GM12878 (cell line): Measurements from ENCODE around the gene ZNF618. TPM values are rescaled to one million over a fixed set of nuclear protein-coding genes. Genes with fewer than 3 reads are reported as not detected.

ENCODE experiments used
- ATAC-seq: fragments of 200-7000 bp; cut with Tn5 transposase; 3 replicates; pipeline ENCODE4 v1.9.1; 2020; ENCODE audit warnings: mild to moderate bottlenecking, moderate library complexity
- BruUV-seq: library from RNA; stranded (reverse); fragments of 400-500 nt; replicated peaks from 2 replicates; lab custom pipeline; 2021; lab: Mats Ljungman, UMichigan
- CTCF ChIA-PET: fragments of 300-600 bp; sonication (Branson Sonifier 250); formaldehyde crosslinking; extraction: SDS; loops from one replicate; lab custom pipeline; 2021; ENCODE audit warnings: inconsistent platforms; lab: Yijun Ruan, JAX
- POLR2A ChIA-PET: fragments of 350-600 bp; formaldehyde crosslinking; extraction: SDS; loops from one replicate; lab custom pipeline; 2021; ENCODE audit warnings: inconsistent platforms; lab: Charles Lee
- RAD21 ChIA-PET: fragments of 300-600 bp; sonication (Branson Sonifier 250); formaldehyde crosslinking; loops from one replicate; lab custom pipeline; 2023; ENCODE audit warnings: antibody characterized with exemption; ENCODE audit not compliant: unreplicated experiment; lab: Charles Lee
- SMC1A ChIA-PET: fragments of 300-600 bp; sonication (Branson Sonifier 250); formaldehyde crosslinking; loops from one replicate; lab custom pipeline; 2023; ENCODE audit not compliant: unreplicated experiment, uncharacterized antibody; lab: Charles Lee
- DNase-seq: peaks from one replicate; pipeline ENCODE4 v3.0.0-alpha.2; 2011; ENCODE audit warnings: low read depth, low spot score
- FAIRE-seq: peaks from 3 replicates; lab custom pipeline; 2011; peaks lifted over from hg19 to GRCh38; lab: Jason Lieb, UNC
- H2AFZ ChIP-seq: 2 replicates; pipeline ENCODE4 v1.6.0; 2011; ENCODE audit warnings: low read depth, low read length, control low read depth; ENCODE audit not compliant: control insufficient read depth
- H3K27ac ChIP-seq: 2 replicates; pipeline ENCODE4 v1.5.1; 2011; ENCODE audit warnings: control low read depth; ENCODE audit not compliant: control insufficient read depth, insufficient read depth
- H3K27me3 ChIP-seq, 2 experiments: replicated peaks in 1 of 2; 2 replicates each; pipeline versions ENCODE4 v1.6.0 to v1.6.1; 2011; ENCODE audit warnings: low read length in 1 of 2; ENCODE audit not compliant: control insufficient read depth in 2 of 2, insufficient read depth in 2 of 2
- H3K36me3 ChIP-seq, 2 experiments: 2 replicates each; pipeline ENCODE4 v1.5.1; 2011; ENCODE audit warnings: low read length in 1 of 2; ENCODE audit not compliant: control insufficient read depth in 2 of 2, insufficient read depth in 2 of 2
- H3K4me1 ChIP-seq: 2 replicates; pipeline ENCODE4 v1.6.1; 2011; ENCODE audit warnings: mild to moderate bottlenecking, low read length, moderate library complexity, mixed read lengths; ENCODE audit not compliant: control insufficient read depth, insufficient read depth
- H3K4me2 ChIP-seq: 2 replicates; pipeline ENCODE4 v1.6.0; 2011; ENCODE audit warnings: control low read depth; ENCODE audit not compliant: control insufficient read depth, insufficient read depth
- H3K4me3 ChIP-seq: fragments of 200-600 bp; sonication (generic); 2 replicates; pipeline ENCODE4 v1.5.1; 2016
- H3K79me2 ChIP-seq: 2 replicates; pipeline ENCODE4 v1.6.0; 2011; ENCODE audit warnings: low read length; ENCODE audit not compliant: control insufficient read depth, insufficient read depth
- H3K9ac ChIP-seq: 2 replicates; pipeline ENCODE4 v1.8.0; 2011; ENCODE audit warnings: low read length, control low read depth, mixed read lengths; ENCODE audit not compliant: control insufficient read depth, insufficient read depth
- H3K9me3 ChIP-seq: replicated peaks from 3 replicates; pipeline ENCODE4 v1.5.1; 2011; ENCODE audit warnings: mild to moderate bottlenecking, low read length; ENCODE audit not compliant: control insufficient read depth, insufficient read depth
- H4K20me1 ChIP-seq: 2 replicates; pipeline ENCODE4 v1.6.0; 2011; ENCODE audit not compliant: control insufficient read depth, insufficient read depth
- CEBPB ChIP-seq, 2 experiments: fragments of 150-350 bp in 1 of 2; IDR thresholded peaks; 2 replicates each; pipeline ENCODE4 v1.6.1; 2012 to 2014; ENCODE audit warnings: low read depth in 2 of 2, low read length in 2 of 2, borderline replicate concordance in 1 of 2, inconsistent platforms in 1 of 2
- IKZF2 ChIP-seq, 2 experiments: fragments of 450-650 bp; IDR thresholded peaks; 2 replicates each; pipeline ENCODE4 v1.6.1; 2017; ENCODE audit warnings: mild to moderate bottlenecking in 2 of 2, moderate library complexity in 2 of 2
- NR2C1 ChIP-seq: fragments of 450-650 bp; IDR thresholded peaks from 2 replicates; pipeline ENCODE4 v1.6.1; 2017; ENCODE audit warnings: antibody characterized with exemption, mild to moderate bottlenecking, moderate library complexity
- PAX5 ChIP-seq: IDR thresholded peaks from 2 replicates; pipeline ENCODE4 v1.6.1; 2011; ENCODE audit warnings: low read depth, low read length, borderline replicate concordance
- RFX5 ChIP-seq: IDR thresholded peaks from 2 replicates; pipeline ENCODE4 v1.6.1; 2011; ENCODE audit warnings: low read depth, low read length, improper control_type of control experiment
- ZNF384 ChIP-seq: IDR thresholded peaks from 2 replicates; pipeline ENCODE4 v1.6.1; 2012; ENCODE audit warnings: low read depth, mild to moderate bottlenecking, low read length, improper control_type of control experiment, borderline replicate concordance
- WGBS: methylation state at CpG from one replicate; pipeline ENCODE4 v1.1.6; 2016; ENCODE audit warnings: low lambda C conversion rate; ENCODE audit not compliant: insufficient replicate concordance, insufficient coverage; ENCODE audit errors: missing lambda C conversion rate; 5-methylcytosine and 5-hydroxymethylcytosine counted together
- in situ Hi-C: fragments of 300-500 bp; cut with MboI; formaldehyde crosslinking; loops from 9 replicates; pipeline ENCODE4 v1.14.3; 2018; ENCODE audit warnings: mixed read lengths
- intact Hi-C: fragments of 100-400 bp; cut with micrococcal nuclease; formaldehyde crosslinking; loops from one replicate; pipeline ENCODE4 v1.14.2; 2022; ENCODE audit not compliant: unreplicated experiment
- polyA plus RNA-seq, 11 experiments: library from polyadenylated mRNA; depleted of rRNA in 4 of 11; unstranded in 6 of 11; stranded (reverse) in 5 of 11; fragments of >200 nt; fragmentation: Nextera tagmentation in 4 of 11; fragmentation: Illumina TruSeq in 1 of 11; extraction: Ambion mirVana in 4 of 11; extraction: Trizol in 1 of 11; gene quantifications; 1 replicate in 1 of 11; 2 replicates in 10 of 11; pipeline versions ENCODE4 v1.2.1 to v1.2.3, GENCODE V29; 2011 to 2016; ENCODE audit warnings: inconsistent platforms in 2 of 11, missing spikeins in 2 of 11, low read depth in 1 of 11
- total RNA-seq, 4 experiments: library from RNA; depleted of rRNA in 3 of 4; stranded (reverse); fragments of >200 nt in 3 of 4; fragmentation: Illumina TruSeq in 1 of 4; extraction: Trizol in 1 of 4; gene quantifications; 2 replicates each; pipeline versions ENCODE4 v1.2.1 to v1.2.3, GENCODE V29; 2013 to 2021
- TF ChIP-seq, protein P1 (sequence below): IDR thresholded peaks from 2 replicates; pipeline ENCODE4 v1.6.1; 2012; ENCODE audit warnings: low read depth, low read length, improper control_type of control experiment
- TF ChIP-seq, protein P2 (sequence below): fragments of 450-650 bp; IDR thresholded peaks from 2 replicates; pipeline ENCODE4 v1.6.1; 2017; ENCODE audit warnings: antibody characterized with exemption, mild to moderate bottlenecking, moderate library complexity
- TF ChIP-seq, protein P3 (sequence below): fragments of 450-650 bp; IDR thresholded peaks from 2 replicates; pipeline ENCODE4 v1.6.1; 2018; ENCODE audit warnings: mild to moderate bottlenecking, low read depth, moderate library complexity; ENCODE audit not compliant: partially characterized antibody
- TF ChIP-seq, protein P4 (sequence below): fragments of 450-650 bp; IDR thresholded peaks from 2 replicates; pipeline ENCODE4 v1.6.1; 2017; ENCODE audit warnings: mild to moderate bottlenecking, moderate library complexity

Gene ZNF618
- total and polyA plus RNA-seq, 10 of the 15 experiments (the other 5 are each of a cell fraction or from before 2014, with no cell fraction given) = 0.01 to 0.24 (median 0.06) TPM; not detected in 2

DNA sequence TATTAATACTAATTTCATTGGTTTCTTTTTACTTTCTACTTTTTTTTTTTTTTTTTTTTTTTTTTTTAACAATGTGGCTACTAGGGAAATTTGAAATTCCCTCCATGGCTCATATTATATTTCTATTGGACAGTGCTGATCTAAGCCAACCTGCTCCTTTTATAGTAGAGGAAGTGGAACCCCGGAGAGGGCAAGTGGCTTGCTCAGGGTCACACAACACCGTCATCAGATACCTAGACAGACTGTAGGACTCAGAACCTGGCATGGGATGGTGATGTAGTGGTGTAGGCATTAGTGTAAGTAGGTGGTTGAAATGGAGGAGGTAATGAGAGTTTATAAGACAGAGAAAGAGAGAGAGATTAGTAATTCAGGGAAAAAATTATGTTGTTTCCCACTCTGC lies 10.8 kb downstream of the ZNF618 start:
- no peak overlapping the region for H3K4me2 ChIP-seq
- BruUV-seq = no TSS peak
- ChIA-PET RAD21 (no interaction called here), CTCF (no interaction called here), POLR2A (no interaction called here), SMC1A (no interaction called here)
- H3K27ac ChIP-seq = no peak overlapping the region
- 0 out of 2 replicates have a peak, but pooled peaks cover 3% of the 10 kb centered on the region for H3K4me1 ChIP-seq
- ATAC-seq (peak; percentile 37; the same call in 2 of the 3 replicates), DNase-seq (no peak), FAIRE-seq (no peak)
- no peaks in the 10 kb centered on the region for H3K27me3 ChIP-seq
- no peaks in the 10 kb centered on the region for H3K79me2 ChIP-seq
- 56% methylated on average over 2 of the region's 2 CpGs for WGBS
- intact Hi-C loops = no loop called here
- H2AFZ ChIP-seq = no peak overlapping the region
- no peak overlapping the region for H3K9ac ChIP-seq
- no peaks in the 10 kb centered on the region for H4K20me1 ChIP-seq
- in situ Hi-C loops = no loop called here
- no peaks in the 10 kb centered on the region; the same call in 2 of the 3 replicates for H3K9me3 ChIP-seq
- H3K4me3 ChIP-seq = no peak overlapping the region
- H3K36me3 ChIP-seq = no peaks in the 10 kb centered on the region
- TF ChIP-seq CEBPB (IDR thresholded peaks at IDR 0.05; ENCODE audit: borderline replicate concordance in 1 of 2, low read depth in 2 of 2, low read length in 2 of 2) (no peak), IKZF2 (IDR thresholded peaks at IDR 0.05) (no peak), PAX5 (no peak), RFX5 (no peak), ZNF384 (0 out of 2 replicates have a peak, but pooled peaks have one; percentile 17), NR2C1 (no peak)
- TF ChIP-seq, protein P1, sequence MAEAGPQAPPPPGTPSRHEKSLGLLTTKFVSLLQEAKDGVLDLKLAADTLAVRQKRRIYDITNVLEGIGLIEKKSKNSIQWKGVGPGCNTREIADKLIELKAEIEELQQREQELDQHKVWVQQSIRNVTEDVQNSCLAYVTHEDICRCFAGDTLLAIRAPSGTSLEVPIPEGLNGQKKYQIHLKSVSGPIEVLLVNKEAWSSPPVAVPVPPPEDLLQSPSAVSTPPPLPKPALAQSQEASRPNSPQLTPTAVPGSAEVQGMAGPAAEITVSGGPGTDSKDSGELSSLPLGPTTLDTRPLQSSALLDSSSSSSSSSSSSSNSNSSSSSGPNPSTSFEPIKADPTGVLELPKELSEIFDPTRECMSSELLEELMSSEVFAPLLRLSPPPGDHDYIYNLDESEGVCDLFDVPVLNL = peak; percentile 75
- TF ChIP-seq, protein P2, sequence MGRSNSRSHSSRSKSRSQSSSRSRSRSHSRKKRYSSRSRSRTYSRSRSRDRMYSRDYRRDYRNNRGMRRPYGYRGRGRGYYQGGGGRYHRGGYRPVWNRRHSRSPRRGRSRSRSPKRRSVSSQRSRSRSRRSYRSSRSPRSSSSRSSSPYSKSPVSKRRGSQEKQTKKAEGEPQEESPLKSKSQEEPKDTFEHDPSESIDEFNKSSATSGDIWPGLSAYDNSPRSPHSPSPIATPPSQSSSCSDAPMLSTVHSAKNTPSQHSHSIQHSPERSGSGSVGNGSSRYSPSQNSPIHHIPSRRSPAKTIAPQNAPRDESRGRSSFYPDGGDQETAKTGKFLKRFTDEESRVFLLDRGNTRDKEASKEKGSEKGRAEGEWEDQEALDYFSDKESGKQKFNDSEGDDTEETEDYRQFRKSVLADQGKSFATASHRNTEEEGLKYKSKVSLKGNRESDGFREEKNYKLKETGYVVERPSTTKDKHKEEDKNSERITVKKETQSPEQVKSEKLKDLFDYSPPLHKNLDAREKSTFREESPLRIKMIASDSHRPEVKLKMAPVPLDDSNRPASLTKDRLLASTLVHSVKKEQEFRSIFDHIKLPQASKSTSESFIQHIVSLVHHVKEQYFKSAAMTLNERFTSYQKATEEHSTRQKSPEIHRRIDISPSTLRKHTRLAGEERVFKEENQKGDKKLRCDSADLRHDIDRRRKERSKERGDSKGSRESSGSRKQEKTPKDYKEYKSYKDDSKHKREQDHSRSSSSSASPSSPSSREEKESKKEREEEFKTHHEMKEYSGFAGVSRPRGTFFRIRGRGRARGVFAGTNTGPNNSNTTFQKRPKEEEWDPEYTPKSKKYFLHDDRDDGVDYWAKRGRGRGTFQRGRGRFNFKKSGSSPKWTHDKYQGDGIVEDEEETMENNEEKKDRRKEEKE = no peak
- TF ChIP-seq, protein P3, sequence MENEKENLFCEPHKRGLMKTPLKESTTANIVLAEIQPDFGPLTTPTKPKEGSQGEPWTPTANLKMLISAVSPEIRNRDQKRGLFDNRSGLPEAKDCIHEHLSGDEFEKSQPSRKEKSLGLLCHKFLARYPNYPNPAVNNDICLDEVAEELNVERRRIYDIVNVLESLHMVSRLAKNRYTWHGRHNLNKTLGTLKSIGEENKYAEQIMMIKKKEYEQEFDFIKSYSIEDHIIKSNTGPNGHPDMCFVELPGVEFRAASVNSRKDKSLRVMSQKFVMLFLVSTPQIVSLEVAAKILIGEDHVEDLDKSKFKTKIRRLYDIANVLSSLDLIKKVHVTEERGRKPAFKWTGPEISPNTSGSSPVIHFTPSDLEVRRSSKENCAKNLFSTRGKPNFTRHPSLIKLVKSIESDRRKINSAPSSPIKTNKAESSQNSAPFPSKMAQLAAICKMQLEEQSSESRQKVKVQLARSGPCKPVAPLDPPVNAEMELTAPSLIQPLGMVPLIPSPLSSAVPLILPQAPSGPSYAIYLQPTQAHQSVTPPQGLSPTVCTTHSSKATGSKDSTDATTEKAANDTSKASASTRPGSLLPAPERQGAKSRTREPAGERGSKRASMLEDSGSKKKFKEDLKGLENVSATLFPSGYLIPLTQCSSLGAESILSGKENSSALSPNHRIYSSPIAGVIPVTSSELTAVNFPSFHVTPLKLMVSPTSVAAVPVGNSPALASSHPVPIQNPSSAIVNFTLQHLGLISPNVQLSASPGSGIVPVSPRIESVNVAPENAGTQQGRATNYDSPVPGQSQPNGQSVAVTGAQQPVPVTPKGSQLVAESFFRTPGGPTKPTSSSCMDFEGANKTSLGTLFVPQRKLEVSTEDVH = no peak
- TF ChIP-seq, protein P4, sequence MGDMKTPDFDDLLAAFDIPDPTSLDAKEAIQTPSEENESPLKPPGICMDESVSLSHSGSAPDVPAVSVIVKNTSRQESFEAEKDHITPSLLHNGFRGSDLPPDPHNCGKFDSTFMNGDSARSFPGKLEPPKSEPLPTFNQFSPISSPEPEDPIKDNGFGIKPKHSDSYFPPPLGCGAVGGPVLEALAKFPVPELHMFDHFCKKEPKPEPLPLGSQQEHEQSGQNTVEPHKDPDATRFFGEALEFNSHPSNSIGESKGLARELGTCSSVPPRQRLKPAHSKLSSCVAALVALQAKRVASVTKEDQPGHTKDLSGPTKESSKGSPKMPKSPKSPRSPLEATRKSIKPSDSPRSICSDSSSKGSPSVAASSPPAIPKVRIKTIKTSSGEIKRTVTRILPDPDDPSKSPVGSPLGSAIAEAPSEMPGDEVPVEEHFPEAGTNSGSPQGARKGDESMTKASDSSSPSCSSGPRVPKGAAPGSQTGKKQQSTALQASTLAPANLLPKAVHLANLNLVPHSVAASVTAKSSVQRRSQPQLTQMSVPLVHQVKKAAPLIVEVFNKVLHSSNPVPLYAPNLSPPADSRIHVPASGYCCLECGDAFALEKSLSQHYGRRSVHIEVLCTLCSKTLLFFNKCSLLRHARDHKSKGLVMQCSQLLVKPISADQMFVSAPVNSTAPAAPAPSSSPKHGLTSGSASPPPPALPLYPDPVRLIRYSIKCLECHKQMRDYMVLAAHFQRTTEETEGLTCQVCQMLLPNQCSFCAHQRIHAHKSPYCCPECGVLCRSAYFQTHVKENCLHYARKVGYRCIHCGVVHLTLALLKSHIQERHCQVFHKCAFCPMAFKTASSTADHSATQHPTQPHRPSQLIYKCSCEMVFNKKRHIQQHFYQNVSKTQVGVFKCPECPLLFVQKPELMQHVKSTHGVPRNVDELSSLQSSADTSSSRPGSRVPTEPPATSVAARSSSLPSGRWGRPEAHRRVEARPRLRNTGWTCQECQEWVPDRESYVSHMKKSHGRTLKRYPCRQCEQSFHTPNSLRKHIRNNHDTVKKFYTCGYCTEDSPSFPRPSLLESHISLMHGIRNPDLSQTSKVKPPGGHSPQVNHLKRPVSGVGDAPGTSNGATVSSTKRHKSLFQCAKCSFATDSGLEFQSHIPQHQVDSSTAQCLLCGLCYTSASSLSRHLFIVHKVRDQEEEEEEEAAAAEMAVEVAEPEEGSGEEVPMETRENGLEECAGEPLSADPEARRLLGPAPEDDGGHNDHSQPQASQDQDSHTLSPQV = no peak
